SK-N-SH (cell line): ENCODE results near the gene OCSTAMP. TPM values are rescaled to one million over a fixed set of nuclear protein-coding genes. Genes with fewer than 3 reads are reported as not detected.

Source experiments
- CTCF ChIA-PET: fragments of 300-600, 350-600 bp; formaldehyde crosslinking; extraction: SDS; loops from one replicate; lab custom pipeline; 2021; lab: Yijun Ruan, JAX
- POLR2A ChIA-PET: fragments of 350-600 bp; sonication (Branson Sonifier 250); formaldehyde crosslinking; extraction: SDS; loops from one replicate; lab custom pipeline; 2020; ENCODE audit warnings: antibody characterized with exemption, inconsistent platforms; lab: Yijun Ruan, JAX
- DNase-seq: peaks from one replicate; pipeline ENCODE4 v3.0.0; 2012
- H2AFZ ChIP-seq: fragments of 200-600 bp; sonication (generic); 2 replicates; pipeline ENCODE4 v1.8.1; 2016; ENCODE audit warnings: antibody characterized with exemption, mild to moderate bottlenecking, low read depth
- H3F3A ChIP-seq: fragments of 200-600 bp; sonication (generic); replicated peaks from 2 replicates; pipeline ENCODE3; 2016; ENCODE audit warnings: antibody characterized with exemption, mild to moderate bottlenecking; ENCODE audit not compliant: insufficient read depth
- H3K27ac ChIP-seq, 2 experiments: fragments of 200-500 bp in 1 of 2; fragments of 200-600 bp in 1 of 2; sonication (Bioruptor generic) in 1 of 2; sonication (generic), shearing (Covaris generic) in 1 of 2; 2 replicates each; pipeline versions ENCODE4 v1.5.1 to v1.6.1; 2014 to 2016; ENCODE audit warnings: low read depth in 2 of 2, inconsistent platforms in 1 of 2, low read length in 1 of 2, mild to moderate bottlenecking in 1 of 2, mixed read lengths in 1 of 2
- H3K27me3 ChIP-seq: fragments of 200-600 bp; sonication (generic), shearing (Covaris generic); 2 replicates; pipeline ENCODE4 v1.6.1; 2016; ENCODE audit warnings: mixed run types; ENCODE audit not compliant: insufficient read depth
- H3K36me3 ChIP-seq, 2 experiments: fragments of 200-500 bp in 1 of 2; fragments of 200-600 bp in 1 of 2; sonication (Bioruptor generic) in 1 of 2; sonication (generic) in 1 of 2; replicated peaks in 1 of 2; 2 replicates each; pipeline versions ENCODE3 to v1.5.1; 2014 to 2016; ENCODE audit warnings: low read length in 1 of 2, mild to moderate bottlenecking in 1 of 2; ENCODE audit not compliant: insufficient read depth in 2 of 2, control insufficient read depth in 1 of 2
- H3K4me1 ChIP-seq, 2 experiments: fragments of 200-500 bp in 1 of 2; fragments of 200-600 bp in 1 of 2; sonication (Bioruptor generic) in 1 of 2; sonication (generic), shearing (Covaris generic) in 1 of 2; 2 replicates each; pipeline versions ENCODE4 v1.5.1 to v1.6.1; 2014 to 2016; ENCODE audit warnings: low read depth in 1 of 2, low read length in 1 of 2, mixed run types in 1 of 2; ENCODE audit not compliant: insufficient read depth in 2 of 2, control insufficient read depth in 1 of 2
- H3K4me2 ChIP-seq: fragments of 200-600 bp; sonication (generic), shearing (Covaris generic); 2 replicates; pipeline ENCODE4 v1.6.1; 2017; ENCODE audit warnings: mixed run types
- H3K4me3 ChIP-seq, 2 experiments: fragments of 200-500 bp in 1 of 2; fragments of 200-600 bp in 1 of 2; sonication (Bioruptor generic) in 1 of 2; sonication (generic), shearing (Covaris generic) in 1 of 2; 2 replicates each; pipeline versions ENCODE4 v1.5.1 to v1.8.1; 2014 to 2016; ENCODE audit warnings: low read depth in 2 of 2, inconsistent platforms in 1 of 2, low read length in 1 of 2, mild to moderate bottlenecking in 1 of 2, mixed read lengths in 1 of 2, moderate library complexity in 1 of 2
- H3K79me2 ChIP-seq: fragments of 200-600 bp; sonication (generic); 2 replicates; pipeline ENCODE4 v1.8.1; 2017; ENCODE audit warnings: mild to moderate bottlenecking; ENCODE audit not compliant: insufficient read depth
- H3K9ac ChIP-seq: fragments of 200-600 bp; sonication (generic); 2 replicates; pipeline ENCODE4 v1.6.1; 2017; ENCODE audit warnings: mixed run types
- H3K9me2 ChIP-seq: fragments of 200-600 bp; sonication (generic); 2 replicates; pipeline ENCODE4 v1.6.1; 2017; ENCODE audit warnings: mixed run types
- H3K9me3 ChIP-seq: fragments of 200-600 bp; sonication (generic); 2 replicates; pipeline ENCODE4 v1.6.1; 2017; ENCODE audit warnings: mixed run types, mild to moderate bottlenecking, moderate library complexity
- H4K20me1 ChIP-seq: fragments of 200-600 bp; sonication (generic); 2 replicates; pipeline ENCODE4 v1.6.1; 2017; ENCODE audit warnings: mild to moderate bottlenecking, mixed run types; ENCODE audit not compliant: insufficient read depth
- GABPA ChIP-seq: IDR thresholded peaks from 2 replicates; pipeline ENCODE4 v1.4.0; 2012; ENCODE audit warnings: low read depth, mild to moderate bottlenecking
- MEF2A ChIP-seq: IDR thresholded peaks from 2 replicates; pipeline ENCODE4 v1.4.0; 2012; ENCODE audit warnings: low read depth, borderline replicate concordance
- NFIC ChIP-seq: IDR thresholded peaks from 2 replicates; pipeline ENCODE4 v1.4.0; 2012; ENCODE audit warnings: borderline replicate concordance
- RAD21 ChIP-seq: IDR thresholded peaks from 2 replicates; pipeline ENCODE4 v1.6.1; 2012; ENCODE audit warnings: mild to moderate bottlenecking, low read length
- RCOR1 ChIP-seq: fragments of 150-350 bp; IDR thresholded peaks from 2 replicates; pipeline ENCODE4 v1.6.1; 2017; ENCODE audit warnings: antibody characterized with exemption, low read length
- SIN3A ChIP-seq: IDR thresholded peaks from 2 replicates; pipeline ENCODE4 v1.6.1; 2012; ENCODE audit warnings: low read depth, mild to moderate bottlenecking, low read length, moderate library complexity, borderline replicate concordance
- TCF12 ChIP-seq: IDR thresholded peaks from 2 replicates; pipeline ENCODE4 v1.4.0; 2012
- WGBS: methylation state at CpG from one replicate; pipeline ENCODE4 v1.1.6; 2017; ENCODE audit warnings: low lambda C conversion rate; 5-methylcytosine and 5-hydroxymethylcytosine counted together
- polyA plus RNA-seq, 3 experiments: library from polyadenylated mRNA; depleted of rRNA; stranded (reverse); fragments of >200 nt; gene quantifications; 2 replicates each; pipeline ENCODE4 v1.2.3, GENCODE V29; 2012
- TF ChIP-seq, protein P1 (sequence below): IDR thresholded peaks from 2 replicates; pipeline ENCODE4 v1.4.0; 2012; ENCODE audit warnings: low read depth, borderline replicate concordance
- TF ChIP-seq, protein P2 (sequence below): fragments of 200-600 bp; sonication (generic); IDR thresholded peaks from 2 replicates; pipeline ENCODE4 v1.6.1; 2017; ENCODE audit warnings: antibody characterized with exemption, mild to moderate bottlenecking, moderate library complexity
- TF ChIP-seq, protein P3 (sequence below): fragments of 150-350 bp; IDR thresholded peaks from 2 replicates; pipeline ENCODE4 v1.6.1; 2017; ENCODE audit warnings: antibody characterized with exemption, low read length, low read depth, borderline replicate concordance
- TF ChIP-seq, protein P4 (sequence below): IDR thresholded peaks from 2 replicates; pipeline ENCODE4; 2012

OCSTAMP gene
- polyA plus RNA-seq, 1 of the 3 experiments (the other 2 are of a cell fraction) = not detected

DNA sequence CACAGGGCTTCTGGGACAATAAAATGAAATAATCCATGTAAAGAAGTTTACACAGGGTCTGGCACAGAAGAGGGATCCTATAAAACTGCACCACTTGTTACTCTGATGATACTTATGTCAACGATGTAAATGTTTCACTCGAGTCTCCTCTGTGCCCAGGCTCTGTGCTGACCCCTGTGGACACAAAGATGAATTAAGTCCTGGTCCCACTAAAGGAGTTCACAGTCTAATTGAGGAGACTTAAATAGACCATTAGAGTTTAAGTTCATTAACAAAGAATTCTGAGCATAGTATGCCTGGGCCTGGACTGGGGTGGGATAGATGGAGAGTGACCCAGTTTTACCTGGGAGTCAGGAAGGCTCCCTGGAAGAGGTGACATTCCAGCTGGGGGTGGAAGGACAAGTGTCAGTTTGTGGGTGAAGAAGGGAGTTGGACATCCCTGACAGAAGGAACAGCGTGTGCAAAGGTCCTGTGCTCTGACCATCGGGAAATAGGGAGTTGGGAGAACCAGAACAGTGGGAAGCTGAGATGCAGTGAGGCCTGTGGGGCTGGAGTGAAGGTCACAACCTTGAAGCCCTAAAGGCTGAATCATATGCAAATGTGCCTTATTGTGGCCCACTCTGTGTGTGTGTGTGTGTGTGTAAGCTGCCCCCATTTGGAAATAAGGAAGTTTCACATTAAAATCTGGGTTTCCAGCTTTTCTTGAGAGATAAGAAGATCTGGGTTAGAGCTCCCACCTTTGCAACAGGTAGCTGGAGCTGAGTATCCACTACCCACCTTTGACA lies 1.1 kb downstream of the OCSTAMP start:
- CTCF ChIA-PET = interaction anchor here (0.9 to 4.1 kb wide), 4 partner anchors 10 to 13 kb away, joined by 4 to 25 read pairs (median 7); no protein-coding TSS in a partner anchor
- 54% methylated on average over 4 of the region's 4 CpGs for WGBS

DNA sequence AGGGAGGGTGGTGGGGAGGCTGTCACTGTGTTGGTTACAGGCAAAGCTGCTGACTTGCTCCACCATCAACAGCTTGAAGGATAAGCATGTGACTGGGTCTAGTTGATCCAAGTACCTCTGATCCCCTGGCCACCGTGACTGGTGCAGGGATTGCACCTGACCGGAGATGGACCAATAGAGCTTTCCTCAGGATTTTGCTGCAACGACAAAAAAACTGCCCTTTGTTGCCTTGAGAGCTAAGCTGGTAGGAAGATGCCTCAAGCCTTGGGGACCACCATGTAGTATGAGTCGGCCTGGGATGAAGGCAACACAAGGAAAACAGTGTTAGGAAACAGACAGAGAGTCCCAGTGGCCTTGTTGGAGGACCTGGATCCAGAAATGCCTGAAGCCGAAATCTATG lies 1.8 kb downstream of the OCSTAMP start:
- Histone ChIP-seq H3K79me2 (no peaks in the 10 kb centered on the region), H3K36me3 (no peaks in the 10 kb centered on the region), H3K4me3 (no peak overlapping the region), H4K20me1 (no peaks in the 10 kb centered on the region), H3F3A (no peaks in the 10 kb centered on the region), H3K27ac (no peak overlapping the region), H3K4me1 (peaks cover 0 to 4% of the 10 kb centered on the region in 2 experiments; a peak in 1 of 4 replicates)
- POLR2A ChIA-PET = no interaction called here
- no peak for DNase-seq
- CTCF ChIA-PET = interaction anchor here (1.0 to 4.1 kb wide), 3 partner anchors 14 to 139 kb away, joined by 3 to 25 read pairs (median 3); no protein-coding TSS in a partner anchor
- TF ChIP-seq, protein P1, sequence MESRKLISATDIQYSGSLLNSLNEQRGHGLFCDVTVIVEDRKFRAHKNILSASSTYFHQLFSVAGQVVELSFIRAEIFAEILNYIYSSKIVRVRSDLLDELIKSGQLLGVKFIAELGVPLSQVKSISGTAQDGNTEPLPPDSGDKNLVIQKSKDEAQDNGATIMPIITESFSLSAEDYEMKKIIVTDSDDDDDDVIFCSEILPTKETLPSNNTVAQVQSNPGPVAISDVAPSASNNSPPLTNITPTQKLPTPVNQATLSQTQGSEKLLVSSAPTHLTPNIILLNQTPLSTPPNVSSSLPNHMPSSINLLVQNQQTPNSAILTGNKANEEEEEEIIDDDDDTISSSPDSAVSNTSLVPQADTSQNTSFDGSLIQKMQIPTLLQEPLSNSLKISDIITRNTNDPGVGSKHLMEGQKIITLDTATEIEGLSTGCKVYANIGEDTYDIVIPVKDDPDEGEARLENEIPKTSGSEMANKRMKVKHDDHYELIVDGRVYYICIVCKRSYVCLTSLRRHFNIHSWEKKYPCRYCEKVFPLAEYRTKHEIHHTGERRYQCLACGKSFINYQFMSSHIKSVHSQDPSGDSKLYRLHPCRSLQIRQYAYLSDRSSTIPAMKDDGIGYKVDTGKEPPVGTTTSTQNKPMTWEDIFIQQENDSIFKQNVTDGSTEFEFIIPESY = no peak
- TF ChIP-seq, all 33 proteins: peak for 0
- Histone ChIP-seq H3K9me3 (no peaks in the 10 kb centered on the region), H3K4me2 (no peak overlapping the region), H3K9ac (no peak overlapping the region), H3K27me3 (no peaks in the 10 kb centered on the region), H2AFZ (no peak overlapping the region), H3K9me2 (no peaks in the 10 kb centered on the region)
- 46% methylated on average over 2 of the region's 5 CpGs for WGBS

More for the DNA sequence above, 1.1 kb downstream of the OCSTAMP start:
- H4K20me1 ChIP-seq = no peaks in the 10 kb centered on the region
- no peaks in the 10 kb centered on the region for H3K9me2 ChIP-seq
- no peak overlapping the region for H3K4me2 ChIP-seq
- no peak overlapping the region for H2AFZ ChIP-seq
- H3K36me3 ChIP-seq = no peaks in the 10 kb centered on the region
- TF ChIP-seq, protein P2, sequence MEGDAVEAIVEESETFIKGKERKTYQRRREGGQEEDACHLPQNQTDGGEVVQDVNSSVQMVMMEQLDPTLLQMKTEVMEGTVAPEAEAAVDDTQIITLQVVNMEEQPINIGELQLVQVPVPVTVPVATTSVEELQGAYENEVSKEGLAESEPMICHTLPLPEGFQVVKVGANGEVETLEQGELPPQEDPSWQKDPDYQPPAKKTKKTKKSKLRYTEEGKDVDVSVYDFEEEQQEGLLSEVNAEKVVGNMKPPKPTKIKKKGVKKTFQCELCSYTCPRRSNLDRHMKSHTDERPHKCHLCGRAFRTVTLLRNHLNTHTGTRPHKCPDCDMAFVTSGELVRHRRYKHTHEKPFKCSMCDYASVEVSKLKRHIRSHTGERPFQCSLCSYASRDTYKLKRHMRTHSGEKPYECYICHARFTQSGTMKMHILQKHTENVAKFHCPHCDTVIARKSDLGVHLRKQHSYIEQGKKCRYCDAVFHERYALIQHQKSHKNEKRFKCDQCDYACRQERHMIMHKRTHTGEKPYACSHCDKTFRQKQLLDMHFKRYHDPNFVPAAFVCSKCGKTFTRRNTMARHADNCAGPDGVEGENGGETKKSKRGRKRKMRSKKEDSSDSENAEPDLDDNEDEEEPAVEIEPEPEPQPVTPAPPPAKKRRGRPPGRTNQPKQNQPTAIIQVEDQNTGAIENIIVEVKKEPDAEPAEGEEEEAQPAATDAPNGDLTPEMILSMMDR = no peak
- TF ChIP-seq, all 33 proteins: peak for 0
- Histone ChIP-seq H3K27ac (no peak overlapping the region), H3K27me3 (no peaks in the 10 kb centered on the region), H3K9ac (no peak overlapping the region), H3K4me1 (peaks cover 0 to 4% of the 10 kb centered on the region in 2 experiments; a peak in 1 of 4 replicates), H3K79me2 (no peaks in the 10 kb centered on the region), H3K9me3 (no peaks in the 10 kb centered on the region), H3K4me3 (no peak overlapping the region), H3F3A (no peaks in the 10 kb centered on the region)
- POLR2A ChIA-PET = no interaction called here
- DNase-seq = no peak

DNA sequence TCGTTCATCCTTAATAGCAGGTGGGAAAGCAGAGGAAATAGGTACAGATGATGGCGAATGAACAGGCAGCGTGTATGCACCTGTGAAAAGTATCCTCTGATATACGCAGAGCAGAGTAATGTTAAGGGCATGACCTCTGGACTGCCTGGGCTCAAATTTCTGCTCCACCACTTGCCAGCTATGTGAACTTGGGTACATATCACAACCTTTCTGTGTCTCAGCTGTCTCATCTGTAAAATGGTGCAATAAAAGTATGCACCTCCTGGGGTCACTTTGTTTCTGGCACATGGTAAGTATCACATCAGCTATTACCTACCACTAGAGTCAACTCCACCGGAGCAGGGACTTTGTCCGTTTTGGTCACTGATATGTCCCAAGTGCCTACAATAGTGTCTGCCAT lies 2.5 kb downstream of the OCSTAMP start:
- H3K9ac ChIP-seq = no peak overlapping the region
- CTCF ChIA-PET = interaction anchor here (1.0 to 1.1 kb wide), 2 partner anchors 27 to 139 kb away, joined by 3 read pairs; no protein-coding TSS in a partner anchor
- no peaks in the 10 kb centered on the region for H3K9me2 ChIP-seq
- no peak overlapping the region for H3K4me2 ChIP-seq
- H3K79me2 ChIP-seq = no peaks in the 10 kb centered on the region
- no peaks in the 10 kb centered on the region for H3K36me3 ChIP-seq
- H3K4me3 ChIP-seq = no peak overlapping the region
- H3K27me3 ChIP-seq = peaks cover 2% of the 10 kb centered on the region; the same call in 1 of the 2 replicates
- no peak overlapping the region for H2AFZ ChIP-seq
- H3F3A ChIP-seq = no peaks in the 10 kb centered on the region
- no peaks in the 10 kb centered on the region for H4K20me1 ChIP-seq
- POLR2A ChIA-PET = no interaction called here
- no peaks in the 10 kb centered on the region for H3K9me3 ChIP-seq
- H3K4me1 ChIP-seq = peaks cover 0 to 4% of the 10 kb centered on the region in 2 experiments; a peak in 1 of 4 replicates
- H3K27ac ChIP-seq = no peak overlapping the region
- DNase-seq = no peak
- 57% methylated on average over 6 of the region's 6 CpGs for WGBS
- TF ChIP-seq TCF12 = no peak
- no peak for TF ChIP-seq NFIC
- TF ChIP-seq RAD21 = no peak
- TF ChIP-seq, protein P2 = no peak
- TF ChIP-seq MEF2A = no peak
- no peak for TF ChIP-seq SIN3A
- TF ChIP-seq RCOR1 = no peak
- TF ChIP-seq, protein P3, sequence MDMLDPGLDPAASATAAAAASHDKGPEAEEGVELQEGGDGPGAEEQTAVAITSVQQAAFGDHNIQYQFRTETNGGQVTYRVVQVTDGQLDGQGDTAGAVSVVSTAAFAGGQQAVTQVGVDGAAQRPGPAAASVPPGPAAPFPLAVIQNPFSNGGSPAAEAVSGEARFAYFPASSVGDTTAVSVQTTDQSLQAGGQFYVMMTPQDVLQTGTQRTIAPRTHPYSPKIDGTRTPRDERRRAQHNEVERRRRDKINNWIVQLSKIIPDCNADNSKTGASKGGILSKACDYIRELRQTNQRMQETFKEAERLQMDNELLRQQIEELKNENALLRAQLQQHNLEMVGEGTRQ = no peak
- TF ChIP-seq, protein P4, sequence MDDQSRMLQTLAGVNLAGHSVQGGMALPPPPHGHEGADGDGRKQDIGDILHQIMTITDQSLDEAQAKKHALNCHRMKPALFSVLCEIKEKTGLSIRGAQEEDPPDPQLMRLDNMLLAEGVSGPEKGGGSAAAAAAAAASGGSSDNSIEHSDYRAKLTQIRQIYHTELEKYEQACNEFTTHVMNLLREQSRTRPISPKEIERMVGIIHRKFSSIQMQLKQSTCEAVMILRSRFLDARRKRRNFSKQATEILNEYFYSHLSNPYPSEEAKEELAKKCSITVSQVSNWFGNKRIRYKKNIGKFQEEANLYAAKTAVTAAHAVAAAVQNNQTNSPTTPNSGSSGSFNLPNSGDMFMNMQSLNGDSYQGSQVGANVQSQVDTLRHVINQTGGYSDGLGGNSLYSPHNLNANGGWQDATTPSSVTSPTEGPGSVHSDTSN = no peak
- TF ChIP-seq GABPA = no peak
